GM23248 (cell line): ENCODE measurements around the gene QRICH2.

Experiments
- EZH2 ChIP-seq: fragments of 200-600 bp; sonication (generic); IDR thresholded peaks from 2 replicates; pipeline ENCODE4 v1.6.1; 2018; ENCODE audit warnings: antibody characterized with exemption, mild to moderate bottlenecking; ENCODE audit not compliant: insufficient read depth, poor library complexity, severe bottlenecking
- EZH2phosphoT487 ChIP-seq: fragments of 200-600 bp; sonication (generic); IDR thresholded peaks from 2 replicates; pipeline ENCODE4 v1.6.1; 2018; ENCODE audit warnings: antibody characterized with exemption, moderate library complexity, mild to moderate bottlenecking, low read depth; ENCODE audit not compliant: insufficient read depth

DNA sequence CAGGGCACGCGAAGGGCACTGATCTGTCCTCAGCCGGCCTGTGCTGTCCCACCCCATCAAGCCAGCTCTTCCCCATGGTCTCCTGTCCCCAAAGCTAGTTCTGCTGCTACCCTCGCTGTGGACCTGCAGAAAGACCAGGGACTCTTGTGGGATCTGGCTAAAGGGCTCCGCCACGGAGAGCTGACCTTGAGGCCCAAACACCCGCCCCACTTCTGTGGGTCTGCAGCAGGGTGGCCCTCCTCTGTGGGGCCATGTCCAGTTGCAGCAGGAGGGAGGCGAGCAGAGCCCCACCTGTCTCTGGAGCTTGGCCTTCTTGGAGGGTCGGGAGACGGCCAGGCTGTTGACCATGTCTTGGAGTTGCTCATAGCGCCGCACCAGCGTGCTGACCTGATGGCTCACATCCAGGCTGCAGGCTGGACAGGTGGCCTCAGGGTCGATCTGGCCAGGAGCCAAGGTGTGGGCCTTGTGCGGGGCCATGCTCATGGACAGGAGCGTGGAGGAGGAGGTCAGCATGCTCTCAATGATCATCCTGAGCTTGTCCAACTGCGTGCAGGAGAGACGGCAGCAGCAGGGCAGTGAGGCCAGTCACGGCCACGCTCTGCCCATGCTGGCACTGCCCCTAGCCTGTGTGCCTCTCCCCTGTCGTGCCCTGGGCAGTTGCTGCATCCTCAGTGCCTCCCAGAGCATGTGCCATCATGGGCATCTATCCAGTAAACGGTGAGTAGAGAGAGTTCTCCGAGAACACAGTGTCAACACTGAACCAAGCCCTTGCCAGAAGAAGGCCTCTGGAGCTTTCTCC lies 26.3 kb downstream of the QRICH2 start:
- TF ChIP-seq EZH2: no peak
- TF ChIP-seq EZH2phosphoT487: no peak
